Right lobe of liver (tissue), 4 donors: ENCODE results near the gene ADAMTS20.

ENCODE experiments used
- CTCF ChIP-seq, 4 donors: fragments of 200-600 bp in 3 of 4; fragments of 450-650 bp in 1 of 4; IDR thresholded peaks; one replicate each; pipeline versions ENCODE4 v1.5.1 to v1.8.0; 2016 to 2022; ENCODE audit warnings: antibody characterized with exemption in 4 of 4, mild to moderate bottlenecking in 2 of 4
- POLR2A ChIP-seq: fragments of 450-650 bp; IDR thresholded peaks from one replicate; pipeline ENCODE4 v1.6.1; 2017; ENCODE audit warnings: antibody characterized with exemption, mild to moderate bottlenecking
- donor health status: DM: no; HTN: no; CAD: no.
- donor health status: DM: no; HTN: no; CAD: no.
- donor health status: DM: no; HTN: yes; CAD: no.

- TF ChIP-seq POLR2A (no peak), CTCF (IDR thresholded peaks at IDR 0.05) (no peak)
Measured at GRCh38 chr12:43436597-43436996, 115.4 kb downstream of the ADAMTS20 start.
